Activated naive CD8-positive, alpha-beta T cell (primary cell): ENCODE measurements around the gene INPP4B.

Experiments
- H3K27ac Mint-ChIP-seq: one replicate; pipeline ENCODE4 v1.8.0; 2021; ENCODE audit warnings: mixed read lengths
- H3K27me3 Mint-ChIP-seq: one replicate; pipeline ENCODE4 v1.8.0; 2021; ENCODE audit warnings: mixed read lengths
- H3K36me3 Mint-ChIP-seq: one replicate; pipeline ENCODE4 v1.8.0; 2021; ENCODE audit warnings: mixed read lengths
- H3K4me1 Mint-ChIP-seq: one replicate; pipeline ENCODE4 v1.8.0; 2021; ENCODE audit warnings: low read depth, mixed read lengths
- H3K4me3 Mint-ChIP-seq: one replicate; pipeline ENCODE4 v1.8.0; 2021; ENCODE audit warnings: mild to moderate bottlenecking, mixed read lengths
- H3K9me3 Mint-ChIP-seq: one replicate; pipeline ENCODE4 v1.8.0; 2021; ENCODE audit warnings: low read depth, mixed read lengths

INPP4B gene

DNA sequence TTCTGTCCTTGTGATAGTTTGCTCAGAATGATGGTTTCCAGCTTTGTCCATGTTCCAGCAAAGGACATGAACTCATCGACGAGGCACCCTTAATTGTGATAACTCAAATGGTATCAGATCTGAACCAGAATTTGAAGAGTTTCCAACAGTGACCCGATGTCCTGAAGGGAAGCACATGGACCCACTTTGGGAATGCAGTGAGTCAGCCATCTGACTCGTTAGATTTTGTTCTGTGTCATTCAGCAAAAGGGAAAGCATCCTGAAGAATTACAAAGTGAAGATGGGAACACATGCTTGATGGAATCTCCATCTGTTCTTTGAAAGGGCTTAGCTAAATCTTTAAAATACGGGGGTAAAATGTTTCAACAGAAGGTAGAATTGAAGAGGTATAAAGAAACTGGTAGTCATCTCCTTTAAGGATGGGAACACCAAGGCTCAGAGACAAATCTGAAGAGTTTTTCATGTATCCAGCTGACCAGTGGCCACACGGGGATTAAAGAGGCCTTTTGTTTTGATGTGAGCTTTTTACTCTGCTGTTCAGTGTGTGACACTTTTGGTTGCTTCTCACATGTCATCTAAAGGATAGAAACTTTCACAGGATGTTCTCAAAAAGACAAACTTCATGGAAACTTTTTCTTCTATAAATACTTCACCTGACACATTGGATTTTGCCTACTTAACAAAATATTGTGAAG lies 393.8 kb downstream of the INPP4B start:
- Mint-ChIP-seq H3K27me3 (no peaks in the 10 kb centered on the region), H3K4me1 (peaks cover 9% of the 10 kb centered on the region), H3K36me3 (peaks cover 2% of the 10 kb centered on the region), H3K27ac (no peak overlapping the region), H3K4me3 (no peak overlapping the region), H3K9me3 (peaks cover 10% of the 10 kb centered on the region)

DNA sequence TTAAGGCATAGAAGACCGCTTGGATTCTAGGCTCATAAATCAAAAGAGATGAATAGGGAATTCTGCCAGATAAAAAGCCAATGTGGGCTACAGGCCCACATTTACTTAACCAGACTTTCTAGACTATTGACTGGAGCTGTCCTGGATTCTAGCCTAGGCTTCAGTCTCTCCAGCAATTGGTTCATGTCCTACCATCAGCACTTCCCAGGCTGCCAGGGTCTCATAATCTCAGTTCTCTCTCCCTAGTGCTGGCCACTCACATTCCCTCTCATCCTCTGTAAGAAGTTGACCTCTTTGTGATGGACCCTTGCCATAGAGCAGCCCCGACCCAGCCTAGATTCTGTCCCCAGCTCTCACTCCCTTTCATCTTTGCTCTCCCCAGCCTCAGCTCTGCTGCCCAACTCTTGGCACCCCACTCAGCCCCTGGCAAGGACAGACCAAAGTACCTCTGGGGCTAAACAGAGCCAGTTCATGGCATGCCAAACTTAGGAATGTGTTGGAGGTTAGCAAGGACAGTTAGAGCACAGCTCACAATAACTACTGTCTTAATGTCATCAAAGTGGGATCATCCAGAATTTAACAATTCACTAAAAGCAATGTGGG lies 396.2 kb downstream of the INPP4B start:
- Mint-ChIP-seq H3K4me1 (peaks cover 22% of the 10 kb centered on the region), H3K4me3 (no peak overlapping the region), H3K27me3 (no peaks in the 10 kb centered on the region), H3K27ac (no peak overlapping the region), H3K36me3 (no peaks in the 10 kb centered on the region), H3K9me3 (peaks cover 5% of the 10 kb centered on the region)

DNA sequence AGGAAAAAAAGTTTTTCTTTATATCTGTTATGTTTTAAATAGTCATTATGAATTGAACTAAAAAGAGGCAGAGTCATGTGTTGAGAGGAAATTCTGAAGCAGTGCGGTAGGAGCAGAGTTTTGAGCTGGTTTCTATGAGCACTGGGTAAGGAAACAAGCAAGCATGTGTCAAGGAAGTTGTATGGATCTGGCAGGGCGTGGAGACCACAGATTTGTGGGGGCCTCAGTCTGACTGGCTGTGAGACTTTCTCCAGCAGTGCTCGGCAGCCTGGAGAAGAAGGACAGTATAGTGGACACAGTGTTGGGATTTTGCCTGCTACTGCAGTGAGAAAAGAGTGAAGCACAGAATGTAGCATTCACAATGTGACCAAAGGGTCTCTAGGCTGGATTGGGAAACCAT lies 399.1 kb downstream of the INPP4B start:
- Mint-ChIP-seq H3K4me1 (peaks cover 24% of the 10 kb centered on the region), H3K36me3 (peaks cover 3% of the 10 kb centered on the region), H3K4me3 (no peak overlapping the region), H3K27ac (no peak overlapping the region), H3K9me3 (peaks cover 4% of the 10 kb centered on the region), H3K27me3 (no peaks in the 10 kb centered on the region)

DNA sequence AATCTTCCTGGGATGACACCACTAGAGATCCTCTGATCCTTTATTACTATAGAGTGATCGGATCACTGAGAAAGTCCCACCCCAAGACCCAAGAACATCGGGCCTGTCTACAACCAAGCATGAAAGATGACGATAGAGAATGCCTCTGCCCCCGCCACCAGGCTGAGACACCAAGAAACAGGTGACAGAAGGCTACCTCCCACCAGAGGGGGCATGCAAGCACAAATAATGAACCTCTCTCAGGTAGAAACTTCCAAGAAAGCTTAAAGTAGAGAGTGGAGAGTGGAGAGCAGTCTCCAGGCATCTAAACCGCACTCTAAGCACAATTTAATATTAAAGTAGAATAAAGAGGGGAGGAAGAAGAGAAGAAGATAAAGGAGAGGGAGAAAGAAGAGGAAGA lies 402.6 kb downstream of the INPP4B start:
- H3K27ac Mint-ChIP-seq, result peak overlapping the region; percentile 18

DNA sequence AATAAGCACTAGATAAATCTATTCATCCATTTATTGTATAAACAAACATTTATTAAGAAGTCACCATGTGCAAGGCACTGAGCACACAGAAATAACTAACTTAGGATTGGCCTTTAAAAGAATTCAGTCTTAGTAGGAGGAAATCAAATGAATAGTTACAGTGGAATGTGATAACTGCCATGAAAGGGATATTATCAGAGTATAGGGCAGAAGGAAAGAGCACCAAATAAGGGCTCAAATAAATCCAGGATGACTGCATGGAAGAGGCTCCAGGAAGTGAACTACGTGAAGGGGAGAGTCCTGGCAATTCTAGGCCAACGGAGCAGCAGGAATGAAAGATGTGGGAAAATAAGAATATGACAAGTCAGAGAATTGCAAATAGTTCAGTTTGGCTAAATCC lies 406.0 kb downstream of the INPP4B start:
- peaks cover 17% of the 10 kb centered on the region for H3K9me3 Mint-ChIP-seq
- no peak overlapping the region for H3K4me3 Mint-ChIP-seq
- H3K4me1 Mint-ChIP-seq, result peaks cover 13% of the 10 kb centered on the region
- no peak overlapping the region for H3K27ac Mint-ChIP-seq
- H3K27me3 Mint-ChIP-seq, result no peaks in the 10 kb centered on the region
- H3K36me3 Mint-ChIP-seq, result peaks cover 16% of the 10 kb centered on the region

More for the DNA sequence above, 402.6 kb downstream of the INPP4B start:
- Mint-ChIP-seq H3K9me3 (peaks cover 4% of the 10 kb centered on the region), H3K36me3 (peaks cover 5% of the 10 kb centered on the region), H3K27me3 (no peaks in the 10 kb centered on the region), H3K4me3 (no peak overlapping the region), H3K4me1 (peaks cover 23% of the 10 kb centered on the region)

DNA sequence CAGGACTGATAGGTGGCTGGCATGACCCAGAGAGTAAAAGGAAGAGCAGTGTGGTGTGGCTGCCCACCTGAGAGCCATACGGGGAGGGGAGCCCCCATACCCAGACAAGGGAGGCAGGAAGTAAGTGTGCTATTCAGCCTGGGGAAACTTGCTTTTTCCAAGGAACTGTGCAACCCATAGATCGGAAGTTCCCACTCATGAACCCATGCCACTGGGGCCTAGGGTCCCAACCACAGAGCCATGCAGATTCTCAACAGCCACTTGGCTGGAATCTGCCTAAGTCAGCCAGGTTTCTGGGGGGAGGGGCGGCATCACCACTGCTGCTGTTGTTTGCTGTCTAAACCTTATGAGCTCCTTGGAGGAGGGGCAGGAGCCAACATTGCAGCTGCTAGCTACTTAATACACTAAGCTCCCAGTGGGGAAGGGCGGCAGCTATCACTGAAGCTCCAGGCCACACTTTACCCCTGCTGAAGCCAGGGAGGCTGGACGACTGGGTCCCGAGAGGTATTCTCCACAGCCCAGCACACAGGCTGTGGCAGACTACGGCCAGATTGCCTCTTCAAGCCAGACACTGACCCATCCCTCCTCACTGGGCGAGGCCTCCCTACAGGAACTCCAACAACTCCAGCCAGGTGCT lies 410.4 kb downstream of the INPP4B start:
- Mint-ChIP-seq H3K27ac (peak overlapping the region; percentile 42), H3K36me3 (peaks cover 18% of the 10 kb centered on the region), H3K4me1 (peaks cover 31% of the 10 kb centered on the region), H3K27me3 (no peaks in the 10 kb centered on the region), H3K9me3 (peaks cover 13% of the 10 kb centered on the region), H3K4me3 (no peak overlapping the region)

DNA sequence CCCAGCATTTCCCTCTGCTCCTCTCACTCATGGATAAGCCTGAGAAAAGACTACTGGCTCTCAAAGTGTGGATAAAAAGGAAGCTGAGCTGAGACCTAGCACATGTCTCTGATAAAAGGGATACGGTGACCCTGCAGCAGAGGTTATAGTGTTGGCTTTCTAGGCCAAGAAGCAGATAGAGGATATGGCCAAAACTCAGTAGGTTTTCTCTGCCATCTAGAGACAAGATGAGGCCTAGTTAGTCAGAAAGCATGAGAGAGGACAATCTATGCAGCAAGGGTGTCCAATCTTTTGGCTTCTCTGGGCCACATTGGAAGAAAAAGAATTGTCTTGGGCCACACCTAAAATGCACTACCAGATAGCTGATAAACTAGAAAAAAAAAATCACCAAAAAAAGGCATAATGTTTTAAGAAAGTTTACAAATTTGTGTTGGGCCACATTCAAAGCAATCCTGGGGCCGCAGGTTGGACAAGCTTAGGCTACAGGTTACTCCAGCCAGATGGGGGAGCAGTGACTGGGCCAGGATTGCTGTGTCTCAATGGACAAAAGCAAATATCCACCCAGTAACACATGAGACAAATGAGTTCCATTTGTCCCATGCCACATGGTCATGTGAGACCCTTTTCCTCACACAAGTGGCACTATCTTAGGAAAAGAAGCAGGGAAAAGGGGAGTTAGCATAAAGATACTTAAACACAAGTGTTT lies 411.4 kb downstream of the INPP4B start:
- H3K36me3 Mint-ChIP-seq, result peaks cover 15% of the 10 kb centered on the region
- peaks cover 31% of the 10 kb centered on the region for H3K4me1 Mint-ChIP-seq
- peak overlapping the region; percentile 72 for H3K27ac Mint-ChIP-seq
- H3K9me3 Mint-ChIP-seq, result peaks cover 13% of the 10 kb centered on the region
- no peaks in the 10 kb centered on the region for H3K27me3 Mint-ChIP-seq
- no peak overlapping the region for H3K4me3 Mint-ChIP-seq

DNA sequence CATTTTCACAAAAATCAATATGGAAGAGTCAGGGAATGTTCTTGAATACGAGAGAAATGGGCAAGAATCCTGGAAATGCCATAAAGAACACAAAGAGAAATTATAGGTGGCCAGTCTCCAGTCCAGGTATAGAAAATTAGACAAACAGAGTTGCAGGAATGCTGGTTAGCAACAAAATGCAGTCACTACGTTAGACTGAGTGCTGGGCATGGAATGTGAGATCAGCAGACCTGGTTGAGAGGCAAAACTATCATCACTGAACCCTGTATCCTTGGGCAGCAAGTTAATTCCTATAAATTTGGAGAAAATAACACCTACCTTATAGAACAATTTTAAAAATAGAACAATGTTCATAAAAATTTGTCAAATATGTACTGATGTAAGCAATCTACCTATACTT lies 417.4 kb downstream of the INPP4B start:
- Mint-ChIP-seq H3K4me3 (no peak overlapping the region), H3K27ac (no peak overlapping the region)

DNA sequence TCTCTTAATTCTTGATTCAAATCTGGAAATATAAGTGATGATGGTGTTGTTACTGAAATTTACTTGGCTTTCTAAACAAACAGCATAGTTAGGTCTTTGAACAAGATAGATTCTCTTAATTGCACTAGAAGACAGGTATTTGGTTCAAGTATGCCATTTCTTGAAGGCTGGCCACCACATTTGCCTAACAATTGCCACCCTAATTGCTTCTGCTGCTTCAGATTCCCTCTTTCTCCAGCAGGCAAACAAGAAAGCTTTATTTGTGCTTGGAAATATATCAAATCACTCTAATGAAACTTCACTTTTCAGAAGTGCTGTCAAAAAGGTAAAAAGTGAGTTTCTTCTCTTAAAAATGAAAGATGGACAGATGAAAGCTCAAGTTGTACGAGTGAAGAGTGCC lies 418.6 kb downstream of the INPP4B start:
- Mint-ChIP-seq H3K4me1 (peaks cover 7% of the 10 kb centered on the region), H3K27me3 (no peaks in the 10 kb centered on the region), H3K9me3 (no peaks in the 10 kb centered on the region), H3K27ac (no peak overlapping the region), H3K4me3 (no peak overlapping the region), H3K36me3 (peaks cover 4% of the 10 kb centered on the region)

More for the DNA sequence above, 417.4 kb downstream of the INPP4B start:
- peaks cover 15% of the 10 kb centered on the region for H3K4me1 Mint-ChIP-seq
- H3K27me3 Mint-ChIP-seq, result no peaks in the 10 kb centered on the region
- H3K9me3 Mint-ChIP-seq, result no peaks in the 10 kb centered on the region
- peaks cover 4% of the 10 kb centered on the region for H3K36me3 Mint-ChIP-seq

DNA sequence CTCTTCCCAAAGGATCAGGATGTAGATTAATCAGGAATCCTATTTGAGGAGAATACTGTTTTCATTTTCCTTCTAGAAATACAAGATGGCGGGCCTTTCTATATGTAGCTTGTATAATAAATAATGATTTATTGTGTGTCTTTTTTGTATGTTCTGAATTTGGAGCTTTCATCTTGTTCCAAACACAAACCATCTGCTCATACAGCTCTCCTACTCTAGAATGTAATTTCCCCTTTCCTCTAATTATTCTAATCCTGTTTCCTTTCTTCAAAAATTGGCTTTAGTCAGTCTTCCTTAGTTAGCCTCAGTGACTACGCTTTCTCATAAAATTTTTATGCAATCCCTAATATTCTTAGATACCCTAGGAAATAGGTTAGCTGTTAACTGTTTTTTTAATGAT lies 422.2 kb downstream of the INPP4B start:
- Mint-ChIP-seq H3K4me3 (no peak overlapping the region), H3K9me3 (no peaks in the 10 kb centered on the region), H3K36me3 (peaks cover 4% of the 10 kb centered on the region), H3K27me3 (no peaks in the 10 kb centered on the region), H3K4me1 (peaks cover 17% of the 10 kb centered on the region), H3K27ac (no peak overlapping the region)

DNA sequence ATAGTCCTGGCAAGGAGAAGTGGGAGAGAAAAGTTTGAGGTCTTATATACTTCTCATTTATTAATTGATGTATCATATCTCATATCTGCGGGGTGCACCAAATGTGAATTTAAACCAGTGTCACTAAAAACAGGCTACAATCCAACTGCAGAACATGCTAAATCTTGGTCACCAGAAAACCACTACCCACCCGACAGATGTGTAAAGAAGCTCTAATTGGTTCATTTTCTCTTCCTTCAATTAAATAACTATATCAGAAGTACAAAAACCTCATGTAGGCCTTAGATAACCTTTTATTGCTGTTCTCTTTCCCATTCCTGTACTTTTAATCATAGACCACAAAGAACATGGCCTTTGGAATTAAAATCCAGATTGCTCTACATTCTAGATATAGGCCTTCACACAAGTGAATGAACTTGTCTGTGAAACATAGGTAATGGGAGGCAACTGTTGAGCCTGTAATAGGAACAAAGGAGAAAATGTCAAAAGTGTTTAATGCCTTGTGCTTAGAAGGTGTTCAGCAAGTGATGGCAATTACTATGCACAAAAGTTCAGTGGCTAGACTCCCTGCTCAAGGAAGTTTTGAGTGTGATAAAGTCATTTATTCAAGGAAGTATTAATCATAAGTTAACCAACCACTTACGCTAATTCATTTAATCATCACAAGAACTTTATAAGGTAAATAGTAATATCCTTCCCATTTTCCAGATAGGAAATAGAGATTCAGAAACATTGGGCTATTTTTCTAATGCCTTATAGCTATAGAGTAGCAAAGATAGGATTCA lies 425.6 kb downstream of the INPP4B start:
- Mint-ChIP-seq H3K36me3 (peaks cover 2% of the 10 kb centered on the region), H3K4me1 (peaks cover 43% of the 10 kb centered on the region), H3K9me3 (no peaks in the 10 kb centered on the region), H3K27ac (peak overlapping the region; percentile 19), H3K4me3 (no peak overlapping the region), H3K27me3 (no peaks in the 10 kb centered on the region)

DNA sequence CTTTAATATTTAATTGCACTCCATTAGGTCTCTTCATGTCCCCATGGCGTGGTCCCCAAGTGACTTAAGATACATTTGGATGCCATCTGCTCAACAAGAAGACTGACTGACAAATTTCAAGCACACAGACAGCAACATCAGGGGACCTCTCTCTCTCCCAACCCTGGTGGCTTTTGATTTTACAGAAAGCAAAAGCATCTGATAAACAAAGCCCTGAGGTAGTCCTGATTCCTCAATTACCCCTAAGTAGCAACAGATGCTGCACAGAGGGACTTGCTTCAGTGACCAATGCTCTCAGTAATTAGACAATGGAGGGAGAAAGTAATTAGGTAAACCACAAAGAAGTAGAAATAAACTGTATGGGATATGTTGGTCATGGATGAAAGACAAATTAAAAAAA lies 426.4 kb downstream of the INPP4B start:
- no peaks in the 10 kb centered on the region for H3K36me3 Mint-ChIP-seq
- no peak overlapping the region for H3K4me3 Mint-ChIP-seq
- peak overlapping the region; percentile 59 for H3K27ac Mint-ChIP-seq
- no peaks in the 10 kb centered on the region for H3K9me3 Mint-ChIP-seq
- H3K27me3 Mint-ChIP-seq, result no peaks in the 10 kb centered on the region
- H3K4me1 Mint-ChIP-seq, result peaks cover 49% of the 10 kb centered on the region

DNA sequence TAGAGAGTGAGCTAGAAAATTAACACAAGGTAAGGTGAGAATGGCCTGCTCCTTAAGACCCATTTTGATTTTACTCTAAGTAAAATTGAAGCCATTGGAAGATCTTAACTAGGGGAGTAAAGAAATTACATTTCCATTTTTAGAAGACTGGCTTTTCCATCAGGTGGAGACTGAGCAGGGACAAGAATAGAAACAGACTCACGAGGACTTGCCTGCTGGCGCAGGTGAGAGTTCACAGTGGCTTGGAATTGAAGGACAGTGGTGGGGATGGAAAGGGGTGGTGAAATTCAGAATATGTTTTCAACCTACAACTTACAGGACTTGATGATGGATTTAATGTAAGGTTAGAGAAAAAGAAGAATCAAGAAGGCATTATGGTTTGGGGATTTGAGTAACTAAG lies 427.4 kb downstream of the INPP4B start:
- Mint-ChIP-seq H3K4me3 (no peak overlapping the region), H3K4me1 (peaks cover 58% of the 10 kb centered on the region), H3K27ac (peak overlapping the region; percentile 73), H3K9me3 (no peaks in the 10 kb centered on the region), H3K27me3 (no peaks in the 10 kb centered on the region), H3K36me3 (no peaks in the 10 kb centered on the region)

DNA sequence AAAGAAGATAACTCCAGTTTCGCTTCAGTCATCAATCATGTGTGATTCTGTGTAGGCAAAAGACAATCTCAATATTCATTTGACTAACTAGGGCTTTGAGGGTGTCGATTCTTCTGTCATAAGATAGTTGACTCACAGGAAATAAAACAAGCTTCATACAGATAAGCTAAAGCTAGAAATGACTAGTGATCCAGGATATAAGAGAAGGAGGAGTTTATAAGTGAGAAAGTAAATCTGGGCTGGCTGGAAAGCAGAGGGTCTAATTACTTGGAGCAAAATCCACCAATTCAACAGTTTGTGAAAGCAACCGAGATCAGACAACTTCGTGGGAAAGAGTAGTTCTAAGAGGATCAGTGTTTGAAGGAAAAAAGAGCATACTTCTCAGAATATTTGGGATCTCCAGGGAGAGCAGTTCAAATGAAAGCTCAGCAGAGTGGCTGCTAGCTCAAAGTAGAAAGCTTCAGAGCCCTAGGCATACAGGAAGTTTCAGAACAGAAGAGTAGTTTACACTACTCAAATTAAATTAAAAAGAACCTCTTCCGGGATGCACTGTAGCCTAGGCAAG lies 429.3 kb downstream of the INPP4B start:
- peak overlapping the region; percentile 78 for H3K4me3 Mint-ChIP-seq
- H3K27me3 Mint-ChIP-seq, result no peaks in the 10 kb centered on the region
- H3K9me3 Mint-ChIP-seq, result no peaks in the 10 kb centered on the region
- peaks cover 71% of the 10 kb centered on the region for H3K4me1 Mint-ChIP-seq
- no peaks in the 10 kb centered on the region for H3K36me3 Mint-ChIP-seq
- peak overlapping the region; percentile 99 for H3K27ac Mint-ChIP-seq
